ENCODE results near the gene CBFB.

GRCh38 chr16:67128887-67129286 is 99.9 kb downstream of the CBFB start:
- TF ChIP-seq CTCF (conservative IDR thresholded peaks at IDR 0.05 in 1 of 2, IDR thresholded peaks at IDR 0.05 in 1 of 2; ENCODE audit: extremely low read depth in 1 of 2, insufficient read depth in 1 of 2, low read depth in 1 of 2, low read length in 2 of 2) (no peak), EZH2 (IDR thresholded peaks at IDR 0.05; ENCODE audit: borderline replicate concordance, low read length) (no peak)

Data from mammary epithelial cell (primary cell).